GM21447 (cell line): ENCODE data around the gene DSCAML1.

Experiments used
- ATAC-seq: cut with Tn5 transposase; IDR thresholded peaks from one replicate; pipeline ENCODE4 v1.9.1; 2021; ENCODE audit not compliant: unreplicated experiment

Gene DSCAML1

DNA sequence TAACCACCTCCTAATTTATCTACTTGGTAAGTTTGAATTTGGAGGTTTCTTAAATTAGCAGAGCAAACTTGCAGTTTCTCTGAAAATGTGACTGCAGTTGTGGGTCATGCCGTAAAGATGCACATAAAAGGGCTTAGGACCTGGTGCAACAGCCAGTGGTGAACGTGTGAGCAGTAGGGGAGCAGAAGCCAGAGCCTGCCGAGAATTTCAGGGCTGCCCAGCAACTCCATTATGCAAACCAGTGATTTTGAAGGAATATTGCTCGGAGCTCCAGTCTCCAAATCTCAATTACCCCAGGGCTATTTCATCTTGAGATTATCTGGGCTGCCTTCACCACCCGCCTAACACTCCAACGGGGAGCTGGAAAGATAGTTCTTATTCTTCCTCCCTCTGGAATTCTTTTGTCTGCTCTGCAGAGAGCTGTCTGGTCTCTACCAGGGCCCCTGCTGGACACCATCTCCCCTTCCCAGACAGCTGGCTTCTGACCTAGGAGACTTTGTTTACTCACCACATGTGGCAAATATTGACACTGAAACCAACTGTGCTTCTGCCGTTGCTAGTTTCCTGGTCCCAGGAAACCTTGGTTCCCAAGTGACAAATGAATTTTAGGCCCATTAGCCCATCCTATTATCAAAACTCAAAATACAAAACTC lies 93.9 kb downstream of the DSCAML1 start:
- ATAC-seq: no peak

GRCh38 chr11:117701781-117702180 lies 95.2 kb downstream of the DSCAML1 start:
- no peak for ATAC-seq

DNA sequence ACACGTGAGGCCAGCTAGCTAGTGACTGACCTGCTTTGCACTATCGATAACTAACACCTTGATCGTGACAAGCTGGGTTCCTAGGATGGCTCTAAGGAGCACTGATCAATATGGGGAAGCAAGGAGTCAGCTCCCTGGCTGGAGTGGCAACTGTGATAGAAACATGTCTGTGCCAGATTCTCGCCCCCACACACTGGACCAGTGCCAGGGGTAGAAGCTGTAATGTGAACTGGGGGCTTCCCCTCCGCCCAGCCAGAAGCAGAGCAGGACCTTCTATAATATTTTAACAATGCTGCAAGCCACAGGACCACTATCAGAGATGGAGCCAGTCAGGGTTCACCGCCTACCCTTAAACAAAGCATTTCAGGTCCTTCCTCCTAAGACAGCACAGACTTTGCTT lies 96.5 kb downstream of the DSCAML1 start:
- no peak for ATAC-seq

DNA sequence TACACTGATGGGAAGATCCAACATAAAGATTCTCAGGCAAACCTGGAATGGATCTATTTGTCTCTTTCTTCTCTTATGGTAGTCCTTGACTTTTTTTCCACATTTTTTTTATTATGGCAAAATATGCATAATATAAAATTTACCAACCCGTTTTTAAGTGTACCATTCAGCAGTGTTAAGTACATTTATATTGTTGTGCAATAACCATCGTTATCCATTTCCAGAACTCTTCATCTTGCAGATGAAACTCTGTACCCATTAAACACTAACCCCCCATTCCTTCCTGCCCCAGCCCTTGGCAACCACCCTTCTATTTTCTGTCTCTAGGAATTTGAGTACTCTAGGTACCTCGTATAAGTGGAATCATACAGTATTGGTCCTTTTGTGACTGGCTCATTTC lies 99.7 kb downstream of the DSCAML1 start:
- no peak for ATAC-seq

- no peak for ATAC-seq
Measured at GRCh38 chr11:117696540-117696939, 100.5 kb downstream of the DSCAML1 start.

DNA sequence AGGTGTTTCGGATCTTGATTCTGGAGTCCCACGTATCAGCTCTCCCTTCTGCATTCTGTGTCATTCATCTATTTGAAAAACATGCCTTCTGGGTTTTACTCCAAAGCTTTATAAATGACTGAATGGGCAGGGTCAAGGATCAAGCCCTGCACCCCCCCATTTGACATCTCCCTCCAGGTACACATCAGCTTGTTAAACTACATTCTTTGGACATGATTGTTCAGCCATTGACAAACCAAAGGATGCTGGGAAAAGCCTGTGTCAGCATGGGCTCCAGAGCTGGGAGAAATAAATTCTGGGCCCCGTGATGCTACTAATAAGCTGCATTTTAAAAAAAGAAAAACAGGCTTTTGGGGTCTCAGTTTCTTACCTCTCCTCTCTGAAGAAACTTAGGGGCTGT lies 103.7 kb downstream of the DSCAML1 start:
- ATAC-seq: no peak

DNA sequence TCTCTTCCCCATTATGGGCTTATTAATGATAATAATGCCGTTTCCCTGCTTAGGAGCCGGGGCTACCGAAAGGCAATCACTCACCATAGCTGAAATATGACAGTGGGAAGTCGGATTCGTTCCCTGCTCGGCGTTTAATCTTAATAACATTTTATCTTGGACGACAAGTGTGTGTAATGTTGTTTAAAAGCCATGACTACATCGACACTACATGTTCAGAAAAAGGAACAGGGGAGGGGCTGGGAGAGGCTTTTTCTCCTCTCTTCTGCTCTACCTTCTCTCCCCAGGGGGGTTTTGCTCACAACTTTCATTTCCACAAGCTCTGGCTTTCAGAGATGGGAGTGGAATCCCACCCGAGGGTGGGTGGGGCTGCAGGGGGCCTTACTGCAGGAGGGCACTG lies 105.5 kb downstream of the DSCAML1 start:
- no peak for ATAC-seq

DNA sequence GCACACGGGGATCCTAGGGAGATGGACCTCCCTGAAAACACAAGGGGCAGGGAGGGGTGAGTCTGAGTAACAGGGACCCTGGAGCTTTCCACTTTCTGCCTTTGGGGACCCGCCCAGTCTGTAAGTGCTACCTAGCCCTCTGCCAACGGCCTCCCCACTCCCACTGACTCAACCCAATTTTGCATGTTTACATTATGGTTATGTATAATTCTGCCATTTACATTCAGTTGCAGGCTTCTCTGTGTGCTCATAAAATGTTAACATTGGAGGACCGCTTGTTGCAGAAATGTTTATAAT lies 105.8 kb downstream of the DSCAML1 start:
- no peak for ATAC-seq

DNA sequence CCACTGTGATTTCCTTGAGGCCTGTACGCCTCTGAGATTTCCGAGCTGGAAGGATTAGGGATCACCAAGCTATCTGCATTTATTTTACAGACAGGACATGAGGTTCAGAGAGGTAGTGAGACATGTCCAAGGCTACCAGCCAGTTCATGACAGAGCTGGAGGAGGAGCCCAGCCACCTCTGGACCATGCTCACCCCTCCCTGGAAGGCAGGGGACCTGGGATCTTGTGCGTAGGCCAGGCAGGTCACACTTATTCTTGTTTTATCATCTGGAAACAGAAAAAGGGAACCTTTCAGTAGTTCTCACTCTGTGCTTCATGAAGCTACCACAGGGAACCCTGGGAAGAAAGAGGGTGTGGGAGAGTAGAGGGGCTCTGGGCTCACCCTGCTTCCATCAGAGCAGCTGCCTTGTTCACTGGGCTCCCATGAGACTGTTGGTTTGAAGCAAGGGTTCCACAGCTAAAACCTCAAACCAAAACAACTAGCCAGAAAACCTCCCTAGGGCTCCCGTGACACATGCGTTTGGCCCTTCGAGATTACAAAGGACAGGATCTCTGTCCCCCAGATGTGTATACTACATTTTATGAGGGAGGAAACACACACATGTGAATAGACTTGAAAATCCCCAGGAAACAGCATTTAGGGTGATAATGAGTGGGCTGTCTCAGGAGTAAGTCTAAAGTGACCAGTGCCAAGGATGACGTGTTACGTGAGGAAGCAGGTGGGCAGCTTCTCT lies 106.4 kb downstream of the DSCAML1 start:
- no peak for ATAC-seq

GRCh38 chr11:117688255-117688797 lies 108.7 kb downstream of the DSCAML1 start:
- no peak for ATAC-seq

GRCh38 chr11:117687776-117688175 lies 109.2 kb downstream of the DSCAML1 start:
- no peak for ATAC-seq

GRCh38 chr11:117686711-117687110 lies 110.3 kb downstream of the DSCAML1 start:
- no peak for ATAC-seq

DNA sequence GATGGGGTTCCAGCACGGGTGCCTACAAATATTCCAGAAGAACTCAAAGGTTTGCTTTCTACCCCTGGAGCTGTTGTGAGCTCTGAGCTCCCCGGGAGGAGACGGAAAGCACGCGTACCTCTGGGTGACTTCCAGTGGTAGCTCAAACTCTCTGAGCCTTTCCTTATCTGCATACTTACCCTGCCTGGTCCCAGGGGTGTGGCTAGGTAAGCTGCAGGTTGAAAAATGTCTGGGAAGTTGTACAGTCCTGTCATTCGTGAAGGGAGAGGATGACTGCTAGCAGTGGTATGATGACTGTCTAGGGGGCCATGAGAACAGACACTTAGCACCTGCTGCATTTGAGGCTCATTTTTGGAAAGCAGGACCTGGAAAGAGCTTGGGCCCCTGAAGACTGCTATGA lies 111.5 kb downstream of the DSCAML1 start:
- no peak for ATAC-seq

DNA sequence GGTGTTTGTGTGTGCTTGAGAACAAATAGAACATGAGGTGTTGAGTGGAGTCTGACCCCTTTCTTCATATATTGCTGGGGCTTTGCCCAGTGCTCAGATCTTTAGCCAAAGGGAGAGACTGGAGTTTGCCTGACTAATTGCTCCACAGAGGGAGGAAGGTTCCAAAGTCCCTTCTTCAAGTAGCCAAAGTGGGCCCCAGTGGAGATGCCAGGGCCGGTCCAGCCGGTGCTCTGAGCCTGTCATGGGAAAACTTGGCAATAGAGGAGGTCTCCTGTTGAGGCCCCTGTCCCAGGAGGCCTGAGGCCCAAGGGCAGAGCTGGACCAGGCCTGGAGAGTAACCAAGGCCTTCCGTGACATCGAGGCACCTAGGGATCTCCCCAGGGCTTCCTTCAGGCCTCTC lies 112.3 kb downstream of the DSCAML1 start:
- ATAC-seq: no peak

DNA sequence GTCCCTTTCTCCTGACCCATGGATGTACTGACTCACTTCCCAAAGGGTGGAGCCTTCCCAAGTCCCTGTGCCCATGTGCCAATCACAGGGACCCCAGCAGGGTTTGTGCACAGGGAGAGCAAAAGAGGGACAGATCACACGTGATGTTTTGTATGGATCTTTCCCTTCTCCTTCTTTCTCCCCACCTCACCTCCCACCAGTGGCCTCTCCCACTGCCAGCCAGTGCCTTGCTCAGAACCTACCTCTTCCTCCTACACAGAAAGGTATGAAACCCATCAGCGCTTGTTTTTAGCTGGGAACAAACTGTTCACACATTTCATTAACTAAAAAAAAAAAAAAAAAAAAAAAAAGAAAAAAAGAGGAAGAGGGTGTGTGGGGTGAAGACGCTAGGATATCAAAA lies 112.9 kb downstream of the DSCAML1 start:
- ATAC-seq: no peak

DNA sequence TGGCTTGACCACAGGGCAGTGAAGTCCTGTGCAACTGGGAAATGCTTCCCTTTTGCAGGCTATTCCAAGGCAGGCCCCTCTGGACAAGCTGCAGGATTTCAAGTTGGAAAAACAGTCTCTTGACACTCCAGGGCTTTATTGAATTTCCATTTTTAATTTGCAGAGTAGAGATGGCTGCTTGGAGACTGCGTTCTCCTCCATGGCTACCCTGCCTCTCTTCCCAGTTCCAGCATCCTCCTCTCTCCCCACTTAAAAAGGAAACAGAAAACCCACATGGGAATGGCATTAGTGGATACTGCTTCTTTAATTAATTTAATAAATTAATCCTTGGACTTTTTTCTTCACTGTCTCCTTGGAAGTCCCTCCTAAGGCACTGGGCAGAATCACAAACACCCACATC lies 115.6 kb downstream of the DSCAML1 start:
- ATAC-seq: no peak

DNA sequence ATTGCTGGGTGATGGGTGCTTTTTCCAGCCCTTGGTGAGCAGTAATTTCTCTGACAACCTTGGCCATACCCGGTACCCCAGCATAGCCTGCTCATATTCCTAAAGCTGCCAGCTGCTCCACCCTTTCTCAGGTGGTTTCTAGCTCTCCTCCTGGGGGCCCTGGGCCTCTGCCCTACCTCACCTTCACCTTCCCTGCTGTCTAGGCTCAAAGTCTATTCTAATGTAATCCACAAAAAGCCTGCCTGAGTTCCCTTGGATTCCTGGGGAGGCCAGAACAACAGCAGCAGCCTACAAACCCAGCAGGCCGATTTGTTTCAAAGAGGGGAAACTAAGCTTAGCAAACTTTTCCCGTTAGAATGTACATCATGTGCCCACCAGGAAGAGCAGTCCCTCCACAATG lies 117.6 kb downstream of the DSCAML1 start:
- ATAC-seq: no peak

GRCh38 chr11:117678658-117679406 lies 118.2 kb downstream of the DSCAML1 start:
- ATAC-seq: no peak

DNA sequence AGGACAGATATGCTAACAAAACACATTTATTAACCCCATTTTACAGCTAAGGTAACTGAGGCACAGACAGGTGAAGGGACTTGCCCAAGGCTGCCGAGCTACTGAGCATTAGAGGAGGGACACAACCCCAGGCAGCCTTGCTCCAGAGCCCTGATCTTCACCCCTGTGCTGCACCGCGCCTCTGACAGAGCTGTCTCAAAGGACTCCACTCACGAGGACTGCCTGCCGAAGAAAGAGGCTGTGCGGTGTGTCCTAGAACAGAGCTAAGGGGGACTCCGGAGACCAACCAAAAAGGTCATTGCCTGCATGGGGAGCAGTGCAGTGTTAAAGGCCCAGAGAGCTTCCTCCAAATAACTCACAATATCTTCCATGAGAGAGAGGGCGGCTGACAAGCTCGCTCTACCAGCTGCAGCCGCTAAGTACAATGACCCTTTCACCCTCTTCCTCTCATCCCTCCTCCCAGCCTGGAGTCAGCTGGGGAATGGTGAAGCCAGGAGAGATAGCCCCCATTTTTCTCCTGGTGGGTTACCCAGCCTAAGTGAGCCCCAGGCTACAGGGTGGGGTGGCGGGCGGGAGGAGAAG lies 119.2 kb downstream of the DSCAML1 start:
- no peak for ATAC-seq

GRCh38 chr11:117676501-117676900 lies 120.5 kb downstream of the DSCAML1 start:
- no peak for ATAC-seq

DNA sequence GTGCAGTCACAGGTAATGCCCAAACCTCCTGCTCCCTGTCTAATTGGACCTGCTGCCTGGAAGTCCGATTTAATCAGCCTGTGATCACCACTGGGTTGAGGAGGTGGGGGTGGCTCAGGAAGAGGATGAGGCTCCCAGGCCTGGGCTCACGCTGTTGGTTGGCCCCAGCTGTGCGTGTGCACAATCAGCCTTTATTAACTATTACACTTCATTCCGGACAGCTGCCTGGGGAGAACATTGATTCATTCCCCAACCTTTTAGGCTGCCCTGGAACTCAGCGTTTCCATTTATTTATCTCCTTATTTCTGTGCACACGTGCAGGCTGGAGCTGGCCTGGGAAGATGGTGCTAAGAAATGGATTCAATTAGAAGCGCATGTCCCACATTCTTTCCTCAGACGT lies 123.4 kb downstream of the DSCAML1 start:
- no peak for ATAC-seq

DNA sequence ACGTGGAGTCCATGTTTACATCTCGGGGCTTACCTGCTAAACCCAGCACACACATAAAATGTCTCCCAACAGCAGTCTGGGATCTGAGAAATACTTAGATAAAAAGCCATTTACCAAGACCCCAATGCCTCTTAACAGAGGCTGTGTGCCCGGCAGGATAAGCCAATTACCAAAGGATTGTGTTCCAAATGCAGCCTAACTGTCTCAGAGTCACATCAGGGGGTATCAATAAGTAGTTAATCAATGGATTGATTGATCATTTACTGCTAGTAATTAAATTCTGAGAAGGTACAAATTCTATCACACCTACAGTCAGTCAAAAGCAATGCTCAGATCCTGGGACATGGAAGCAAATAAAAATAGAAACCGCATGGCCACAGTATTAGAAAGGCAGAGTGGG lies 125.6 kb downstream of the DSCAML1 start:
- no peak for ATAC-seq
